GM21619 (cell line): ENCODE results near the gene GPRIN2.
"Not testable (repeated sequence)": the region's sequence is repeated elsewhere in the genome, so short reads cannot be mapped to it uniquely, and the experiment has no call there.

Experiments
- ATAC-seq: cut with Tn5 transposase; IDR thresholded peaks from one replicate; pipeline ENCODE4 v1.9.1; 2021; ENCODE audit not compliant: unreplicated experiment

The GPRIN2 gene

DNA sequence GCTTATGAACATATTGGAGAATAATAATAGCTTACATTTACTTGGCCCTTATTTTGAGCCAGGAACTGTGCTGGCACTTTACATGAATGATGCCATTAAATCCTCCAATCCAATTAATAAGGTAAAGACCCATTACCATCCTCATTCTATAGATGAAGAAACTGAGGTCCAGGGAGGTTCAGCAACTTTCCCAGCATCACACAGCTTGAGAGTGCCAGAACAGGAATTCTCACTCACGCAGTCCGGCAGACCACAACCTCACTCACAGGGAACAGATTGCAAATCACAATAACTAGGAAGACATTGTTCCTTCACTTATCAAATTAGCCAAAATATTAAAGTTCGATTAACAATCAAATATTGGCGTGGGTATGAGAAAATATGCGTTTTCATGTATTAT lies 18.3 kb downstream of the GPRIN2 start:
- ATAC-seq: no peak

DNA sequence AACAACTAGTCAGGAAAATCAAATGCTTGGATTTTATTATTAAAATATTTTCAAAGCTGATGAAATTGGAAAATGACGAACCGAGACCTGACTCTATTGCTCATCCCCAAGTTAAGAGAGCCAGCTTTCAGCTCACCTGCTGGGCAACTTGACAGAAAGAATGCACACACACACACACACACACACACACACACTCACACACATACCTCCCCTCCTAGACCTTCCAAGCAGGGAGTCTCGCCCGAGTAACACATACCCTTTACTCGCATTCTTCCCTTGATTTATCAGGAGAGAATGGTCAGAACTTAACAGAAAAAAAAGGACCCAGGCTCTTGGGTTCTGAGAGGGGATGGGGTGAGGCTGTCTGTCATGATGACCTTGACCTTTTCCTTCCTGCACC lies 19.1 kb downstream of the GPRIN2 start:
- no peak for ATAC-seq

GRCh38 chr10:46536781-46537180 lies 19.7 kb downstream of the GPRIN2 start:
- no peak for ATAC-seq

- no peak for ATAC-seq
Measured at GRCh38 chr10:46536171-46536570, 20.3 kb downstream of the GPRIN2 start.

DNA sequence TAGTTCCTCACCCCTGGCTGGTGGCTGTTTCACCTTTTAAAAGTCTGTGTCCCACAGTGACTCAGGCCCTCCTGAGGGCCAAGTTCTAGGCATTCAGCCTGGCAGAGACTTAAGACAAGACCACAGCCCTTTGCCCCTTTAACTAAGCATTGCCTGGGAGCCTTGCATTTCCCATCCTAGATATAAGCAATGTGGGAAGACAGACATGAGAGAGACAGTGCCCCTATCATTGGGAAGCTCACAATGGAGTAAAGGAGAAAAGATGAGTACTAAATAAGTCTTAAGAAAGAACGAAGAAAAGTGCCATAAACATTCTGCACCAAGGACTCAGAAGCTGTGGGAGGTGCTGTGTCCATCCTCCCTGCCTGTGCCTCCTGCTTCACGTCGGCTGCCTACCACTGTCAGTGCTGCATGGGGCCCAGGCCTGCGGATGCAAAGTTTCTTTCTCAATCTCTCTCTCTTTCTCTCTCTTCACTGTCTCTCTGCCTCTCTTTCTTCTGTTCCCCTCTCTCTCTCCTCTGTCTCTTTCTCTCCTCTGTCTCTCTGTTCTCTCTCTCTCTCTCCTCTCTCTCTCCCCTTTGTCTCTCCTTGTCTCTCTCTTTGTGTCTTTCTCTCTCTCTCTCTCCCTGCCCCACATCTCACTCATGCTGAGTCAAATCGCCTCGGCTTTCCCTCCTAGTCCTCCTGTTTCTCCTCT lies 21.5 kb downstream of the GPRIN2 start:
- no peak for ATAC-seq

- ATAC-seq: not testable (repeated sequence)
Measured at GRCh38 chr10:46532256-46532655, 24.2 kb downstream of the GPRIN2 start.

DNA sequence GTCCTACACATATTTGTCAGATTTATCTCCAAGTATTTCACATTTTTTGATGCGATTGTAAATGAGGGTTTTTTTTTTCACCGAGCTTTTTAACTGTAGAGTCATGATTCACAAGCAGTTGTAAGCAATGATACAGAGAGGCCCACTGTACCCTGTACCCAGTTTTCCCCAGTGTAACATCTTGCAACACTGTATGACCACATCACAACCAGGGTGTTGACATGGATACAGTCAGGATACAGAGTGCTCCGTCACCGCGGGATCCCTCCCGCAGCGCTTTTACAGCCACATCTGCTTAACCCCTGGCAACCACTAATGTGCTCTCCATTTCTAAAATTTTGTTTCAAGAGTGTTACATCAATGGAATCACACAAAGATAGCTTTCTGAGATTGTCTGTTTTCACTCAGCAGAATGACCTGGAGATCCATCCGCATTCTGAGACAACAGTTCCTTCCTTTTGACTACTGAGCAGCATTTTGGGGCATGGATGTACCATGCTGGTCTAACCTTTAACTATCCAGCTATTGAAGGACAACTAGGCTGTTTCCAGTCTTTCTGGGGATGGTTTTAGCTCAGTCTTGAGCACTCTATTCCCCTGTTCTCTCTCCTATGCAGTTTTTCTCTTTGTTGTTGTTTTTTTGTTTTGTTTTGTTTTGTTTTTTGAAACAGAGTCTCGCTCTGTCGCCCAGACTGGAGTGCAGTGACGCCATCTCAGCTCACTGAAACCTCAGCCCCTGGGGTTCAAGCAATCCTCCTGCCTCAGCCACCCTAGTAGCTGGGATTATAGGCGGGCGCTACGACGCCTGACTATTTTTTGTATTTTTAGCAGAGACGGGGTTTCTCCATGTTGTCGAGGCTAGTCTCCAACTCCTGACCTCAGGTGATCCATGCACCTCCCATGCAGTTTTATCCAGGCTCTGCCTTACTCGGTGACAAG lies 25.9 kb downstream of the GPRIN2 start:
- ATAC-seq: no peak

DNA sequence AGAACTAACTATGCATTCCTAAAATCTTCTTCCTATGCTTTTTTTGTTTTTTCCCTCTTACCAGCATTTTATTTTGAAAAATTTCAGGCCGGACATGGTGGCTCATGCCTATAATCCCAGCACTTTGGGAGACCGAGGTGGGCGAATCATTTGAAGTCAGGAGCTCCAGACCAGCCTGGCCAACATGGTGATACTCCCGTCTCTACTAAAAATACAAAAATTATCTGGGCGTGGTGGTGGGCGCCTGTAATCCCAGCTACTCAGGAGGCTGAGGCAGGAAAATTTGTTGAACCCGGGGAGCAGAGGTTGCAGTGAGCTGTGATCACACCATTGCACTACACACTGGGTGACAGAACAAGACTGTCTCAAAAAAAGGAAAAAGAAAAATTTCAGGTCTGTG lies 26.7 kb downstream of the GPRIN2 start:
- ATAC-seq: not testable (repeated sequence)

DNA sequence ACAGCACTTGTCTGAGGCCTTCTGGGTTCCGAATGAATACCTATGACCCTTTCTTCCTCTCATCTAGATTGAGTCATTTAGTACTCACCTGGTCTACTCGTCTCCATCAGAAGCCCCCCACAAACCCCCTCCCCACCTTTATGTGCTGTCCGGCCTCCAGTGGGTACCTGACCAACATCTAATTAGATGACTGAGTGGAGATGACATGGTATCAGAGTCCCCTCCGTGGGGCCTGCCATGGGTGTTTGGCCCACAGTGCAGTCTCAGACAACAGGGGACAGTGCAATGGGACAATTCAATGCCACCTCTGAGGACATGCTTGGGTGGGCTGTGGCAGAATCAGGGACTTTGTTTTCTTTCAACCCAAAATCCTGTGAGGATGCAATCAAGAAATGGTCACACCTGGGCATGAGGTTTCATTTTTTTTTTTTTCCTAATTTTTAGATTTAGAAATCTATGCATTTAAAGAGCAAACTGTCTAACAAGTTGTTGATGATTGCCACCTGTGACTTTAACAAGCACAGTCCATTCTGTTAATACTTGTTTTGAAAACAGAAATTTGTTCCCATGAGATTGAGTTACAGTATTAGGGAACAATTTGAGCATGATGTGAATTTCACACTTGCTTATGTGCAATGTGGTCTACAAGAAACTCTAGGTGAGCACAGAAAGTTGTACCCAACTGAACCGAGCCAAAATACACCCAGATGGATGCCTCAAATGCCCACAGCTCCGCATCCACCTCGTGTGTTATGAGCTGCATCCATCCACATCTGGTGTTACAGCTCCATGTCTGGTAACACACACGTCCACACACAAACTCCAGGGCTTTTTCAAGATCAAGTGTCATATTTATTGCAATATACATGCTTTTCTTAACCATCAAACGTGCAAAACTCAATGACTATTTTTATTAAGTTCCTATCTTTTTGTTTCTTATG lies 27.5 kb downstream of the GPRIN2 start:
- no peak for ATAC-seq

GRCh38 chr10:46528171-46528671 lies 28.2 kb downstream of the GPRIN2 start:
- no peak for ATAC-seq

- no peak for ATAC-seq
Measured at GRCh38 chr10:46527241-46527811, 29.1 kb downstream of the GPRIN2 start.

DNA sequence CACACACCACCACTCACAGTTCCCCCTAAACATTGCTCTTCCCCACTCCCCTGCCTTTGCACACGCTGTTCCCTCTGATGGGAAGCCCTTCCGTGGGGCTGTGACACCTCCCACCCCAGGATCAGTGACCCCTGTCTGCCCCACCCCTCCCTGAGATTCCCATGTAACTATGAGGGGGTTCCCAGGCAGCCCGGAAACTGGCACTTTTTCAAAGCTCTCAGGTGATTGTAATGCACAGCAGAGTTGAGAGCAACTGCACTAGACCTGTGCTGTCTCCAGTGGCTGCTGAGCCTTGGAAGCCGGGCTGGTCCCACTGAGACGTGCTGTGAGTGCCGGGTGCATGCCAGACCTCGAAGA lies 29.8 kb downstream of the GPRIN2 start:
- ATAC-seq: no peak

DNA sequence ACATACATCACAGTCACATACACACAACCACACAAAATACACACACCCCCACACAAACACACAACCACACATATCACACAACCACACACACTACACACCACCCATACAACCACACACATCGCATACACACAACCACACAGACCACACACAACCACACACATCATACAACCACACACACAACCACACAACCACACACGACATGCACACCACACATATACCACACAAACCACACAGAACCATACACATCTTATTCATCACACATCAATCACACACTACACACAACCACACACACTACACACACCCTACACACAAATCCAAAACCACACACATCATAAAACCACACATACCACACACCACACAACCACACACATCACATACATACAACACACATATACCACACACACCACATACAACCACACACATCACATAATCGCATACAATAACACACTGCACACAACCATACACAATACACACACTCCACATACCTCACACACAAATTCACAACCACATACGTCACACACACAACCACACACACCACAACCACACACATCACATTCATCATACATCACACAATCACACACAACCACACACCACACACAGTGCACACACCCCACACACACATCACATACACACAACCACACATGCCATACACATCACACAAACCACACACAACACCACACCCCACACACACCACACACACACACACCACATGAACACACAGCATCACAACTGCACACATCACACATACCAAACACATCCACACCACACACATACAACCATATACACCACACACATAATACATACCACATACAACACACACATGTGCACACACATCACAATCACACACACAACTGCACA lies 30.4 kb downstream of the GPRIN2 start:
- ATAC-seq: no peak

GRCh38 chr10:46525177-46525823 lies 31.2 kb downstream of the GPRIN2 start:
- ATAC-seq: no peak

DNA sequence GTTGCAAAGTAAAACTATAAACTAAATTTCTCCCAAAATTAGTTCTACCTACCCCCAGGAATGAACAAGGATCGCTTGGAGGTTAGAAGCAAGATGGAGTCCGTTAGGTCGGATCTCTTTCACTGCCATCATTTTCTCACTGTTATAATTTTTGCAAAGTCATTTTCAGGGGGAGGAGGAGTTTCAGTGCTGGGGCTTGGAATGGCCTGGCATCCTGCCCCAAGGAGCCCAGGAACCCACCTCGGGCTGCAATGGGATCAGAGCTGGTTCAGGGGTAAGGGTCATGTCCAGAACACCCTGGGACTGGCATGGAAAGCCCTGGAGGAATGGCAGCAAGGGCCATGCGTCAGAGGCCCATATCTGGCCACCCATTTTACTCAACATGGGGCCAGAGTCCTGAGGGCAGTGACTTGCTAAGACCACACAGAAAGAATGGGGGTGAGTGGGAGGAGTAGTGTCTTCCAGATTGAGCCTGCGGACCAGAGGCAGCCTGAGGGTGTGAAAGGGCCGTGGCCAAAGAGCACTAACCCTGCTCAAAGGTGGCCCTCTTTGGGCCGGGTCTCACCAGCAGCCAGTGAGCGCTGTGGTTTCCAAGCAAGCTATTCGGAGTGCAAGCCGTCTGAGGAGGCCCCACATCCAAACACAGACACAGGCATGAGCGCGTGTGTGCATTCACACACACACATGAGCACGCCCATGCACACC lies 31.8 kb downstream of the GPRIN2 start:
- ATAC-seq: no peak

GRCh38 chr10:46523962-46524471 lies 32.4 kb downstream of the GPRIN2 start:
- no peak for ATAC-seq

- ATAC-seq: no peak
Measured at GRCh38 chr10:46523119-46523961, 33.1 kb downstream of the GPRIN2 start.
